RPMI7951 (cell line): Measurements from ENCODE around the gene SBNO2. TPM values are rescaled to one million over a fixed set of nuclear protein-coding genes. Genes with fewer than 3 reads are reported as not detected.

ENCODE experiments used
- DNase-seq: peaks from one replicate; pipeline ENCODE4 v3.0.0-alpha.2; 2012; ENCODE audit warnings: low read depth
- total RNA-seq: library from RNA; depleted of rRNA; stranded (reverse); fragments of >200 nt; shearing (Covaris generic); gene quantifications from 2 replicates; pipeline ENCODE4 v1.2.3, GENCODE V29; 2014; rRNA removed

The SBNO2 gene, protein sequence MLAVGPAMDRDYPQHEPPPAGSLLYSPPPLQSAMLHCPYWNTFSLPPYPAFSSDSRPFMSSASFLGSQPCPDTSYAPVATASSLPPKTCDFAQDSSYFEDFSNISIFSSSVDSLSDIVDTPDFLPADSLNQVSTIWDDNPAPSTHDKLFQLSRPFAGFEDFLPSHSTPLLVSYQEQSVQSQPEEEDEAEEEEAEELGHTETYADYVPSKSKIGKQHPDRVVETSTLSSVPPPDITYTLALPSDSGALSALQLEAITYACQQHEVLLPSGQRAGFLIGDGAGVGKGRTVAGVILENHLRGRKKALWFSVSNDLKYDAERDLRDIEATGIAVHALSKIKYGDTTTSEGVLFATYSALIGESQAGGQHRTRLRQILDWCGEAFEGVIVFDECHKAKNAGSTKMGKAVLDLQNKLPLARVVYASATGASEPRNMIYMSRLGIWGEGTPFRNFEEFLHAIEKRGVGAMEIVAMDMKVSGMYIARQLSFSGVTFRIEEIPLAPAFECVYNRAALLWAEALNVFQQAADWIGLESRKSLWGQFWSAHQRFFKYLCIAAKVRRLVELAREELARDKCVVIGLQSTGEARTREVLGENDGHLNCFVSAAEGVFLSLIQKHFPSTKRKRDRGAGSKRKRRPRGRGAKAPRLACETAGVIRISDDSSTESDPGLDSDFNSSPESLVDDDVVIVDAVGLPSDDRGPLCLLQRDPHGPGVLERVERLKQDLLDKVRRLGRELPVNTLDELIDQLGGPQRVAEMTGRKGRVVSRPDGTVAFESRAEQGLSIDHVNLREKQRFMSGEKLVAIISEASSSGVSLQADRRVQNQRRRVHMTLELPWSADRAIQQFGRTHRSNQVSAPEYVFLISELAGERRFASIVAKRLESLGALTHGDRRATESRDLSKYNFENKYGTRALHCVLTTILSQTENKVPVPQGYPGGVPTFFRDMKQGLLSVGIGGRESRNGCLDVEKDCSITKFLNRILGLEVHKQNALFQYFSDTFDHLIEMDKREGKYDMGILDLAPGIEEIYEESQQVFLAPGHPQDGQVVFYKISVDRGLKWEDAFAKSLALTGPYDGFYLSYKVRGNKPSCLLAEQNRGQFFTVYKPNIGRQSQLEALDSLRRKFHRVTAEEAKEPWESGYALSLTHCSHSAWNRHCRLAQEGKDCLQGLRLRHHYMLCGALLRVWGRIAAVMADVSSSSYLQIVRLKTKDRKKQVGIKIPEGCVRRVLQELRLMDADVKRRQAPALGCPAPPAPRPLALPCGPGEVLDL (N-terminal part only)
- 12.1 and 16.3 TPM in 2 replicates for total RNA-seq

DNA sequence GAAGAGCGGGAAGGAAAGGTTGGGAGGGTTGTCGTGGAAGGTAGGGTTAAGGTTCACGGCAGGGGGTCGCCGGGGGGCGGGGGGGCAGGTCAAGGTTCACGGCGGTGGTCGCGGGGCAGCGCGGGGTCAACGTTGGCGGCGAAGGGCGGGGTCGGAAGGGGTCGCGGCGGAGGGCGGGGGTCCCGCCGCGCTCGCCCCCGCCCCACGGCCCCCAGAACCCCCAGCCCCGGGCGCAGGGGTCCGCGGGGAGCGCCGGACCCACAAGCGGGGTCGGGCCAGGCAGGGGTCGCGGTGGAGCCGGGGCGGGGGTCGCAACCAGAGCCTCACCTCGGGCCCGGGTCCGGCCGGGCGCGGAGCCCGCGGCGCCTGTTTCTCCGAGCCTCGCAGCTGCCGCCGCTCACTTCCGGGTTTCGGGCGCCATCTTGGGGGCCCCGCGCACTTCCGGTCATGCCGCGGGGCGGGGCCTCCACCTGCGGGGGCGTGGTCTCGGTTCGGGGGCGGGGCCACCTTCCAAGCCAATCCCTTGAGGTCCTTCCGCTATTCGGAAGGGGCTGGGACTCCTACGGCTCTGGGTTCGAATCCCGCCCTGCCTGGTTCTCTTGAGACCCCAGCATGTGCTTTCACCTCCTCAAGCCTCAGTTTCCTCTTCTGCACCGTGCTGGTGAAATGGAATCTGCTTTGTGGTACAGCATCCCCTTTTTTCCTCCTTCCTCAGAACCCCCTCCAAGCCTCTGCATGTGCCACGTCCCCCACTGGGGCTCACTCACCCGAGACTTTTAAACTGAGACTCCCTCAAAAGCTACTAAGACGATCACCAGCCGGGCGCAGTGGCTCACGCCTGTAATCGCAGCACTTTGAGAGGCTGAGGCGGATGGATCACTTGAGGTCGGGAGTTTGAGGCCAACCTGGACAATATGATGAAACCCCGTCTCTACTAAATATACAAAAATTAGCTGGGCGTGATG is at the start of gene SBNO2:
Gene SBNO2, minus strand, starts transcription at position 424 of the 965 bp plus-strand sequence. CDS start 19,992 bp downstream, outside the sequence.
- peak; percentile 77 for DNase-seq

DNA sequence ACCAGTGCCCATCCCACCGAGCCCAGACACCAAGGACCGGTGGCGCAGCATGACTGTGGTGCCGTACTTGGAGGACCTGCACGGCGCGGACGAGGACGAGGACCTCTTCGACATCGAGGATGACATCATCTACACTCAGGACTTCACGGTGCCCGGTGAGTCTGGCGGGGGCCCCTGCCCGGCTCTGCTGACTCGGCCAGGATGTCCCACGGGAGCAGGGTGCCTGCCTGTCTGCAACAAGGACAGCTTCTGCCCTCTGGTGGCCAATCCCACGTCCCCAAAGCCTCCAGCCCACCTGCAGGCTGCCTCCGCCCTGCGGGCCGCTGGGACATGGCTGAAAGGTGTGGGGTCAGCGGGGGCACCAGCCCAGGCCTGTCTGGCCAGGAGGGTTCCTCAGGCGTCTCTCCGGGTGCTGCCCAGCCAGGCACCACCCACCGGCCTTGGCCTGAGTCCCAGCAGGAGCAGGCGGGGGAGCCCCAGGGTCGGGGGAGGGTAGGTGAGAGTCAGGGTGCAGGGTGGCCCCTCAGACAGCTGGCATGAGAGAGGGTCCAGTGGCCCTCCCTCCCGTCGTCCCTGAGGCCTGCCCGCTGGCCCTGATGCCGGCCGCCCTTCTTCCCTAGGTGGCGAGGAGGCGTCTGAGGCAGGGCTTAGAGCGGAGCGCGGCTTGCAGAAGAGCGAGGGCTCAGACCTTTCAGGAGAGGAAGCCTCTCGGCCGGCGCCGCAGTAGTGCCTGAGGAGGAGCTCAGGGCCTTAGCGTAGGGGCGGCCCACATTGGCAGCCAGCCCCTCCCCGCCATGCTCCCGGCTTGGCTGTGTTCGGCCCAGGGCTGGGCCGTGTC is 49.2 kb upstream of the SBNO2 start:
- DNase-seq = peak; percentile 43

DNA sequence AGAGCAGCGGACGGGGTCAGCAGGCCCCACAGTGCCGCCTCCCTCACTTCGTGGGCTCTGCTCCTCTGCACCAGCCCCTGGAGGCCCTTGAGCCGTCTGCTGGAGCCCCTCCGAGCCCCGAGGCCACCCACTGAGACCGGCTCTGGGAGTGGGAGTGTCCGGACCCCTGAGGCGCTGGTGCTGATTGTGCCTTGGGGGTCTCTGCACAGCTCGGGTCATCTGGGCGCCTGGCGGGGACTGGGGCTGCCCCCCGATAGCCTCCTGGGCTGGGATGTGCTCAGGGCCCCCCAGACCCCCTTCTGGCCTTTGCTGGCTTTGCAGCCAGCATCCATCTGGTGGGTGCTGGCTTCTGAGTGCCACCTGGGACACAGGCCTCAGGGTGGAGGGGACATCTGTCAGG is 48.3 kb upstream of the SBNO2 start:
- no peak for DNase-seq

DNA sequence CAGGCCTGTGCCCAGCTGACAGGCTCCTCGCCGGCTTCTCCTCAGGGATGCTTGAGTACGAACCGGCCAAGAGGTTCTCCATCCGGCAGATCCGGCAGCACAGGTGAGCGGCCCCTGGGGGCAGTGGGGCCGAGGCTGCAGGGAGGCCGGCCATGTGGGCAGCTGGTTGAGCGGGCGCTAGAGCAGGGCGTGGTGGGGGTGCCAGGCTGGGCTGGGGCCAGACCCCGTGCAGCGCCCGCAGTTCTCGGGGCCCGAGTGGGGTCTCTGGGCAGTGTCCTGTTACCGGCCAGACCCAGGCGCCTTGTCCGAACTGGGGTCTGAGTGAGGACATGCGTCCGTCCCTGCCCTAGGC is 47.8 kb upstream of the SBNO2 start:
- no peak for DNase-seq

DNA sequence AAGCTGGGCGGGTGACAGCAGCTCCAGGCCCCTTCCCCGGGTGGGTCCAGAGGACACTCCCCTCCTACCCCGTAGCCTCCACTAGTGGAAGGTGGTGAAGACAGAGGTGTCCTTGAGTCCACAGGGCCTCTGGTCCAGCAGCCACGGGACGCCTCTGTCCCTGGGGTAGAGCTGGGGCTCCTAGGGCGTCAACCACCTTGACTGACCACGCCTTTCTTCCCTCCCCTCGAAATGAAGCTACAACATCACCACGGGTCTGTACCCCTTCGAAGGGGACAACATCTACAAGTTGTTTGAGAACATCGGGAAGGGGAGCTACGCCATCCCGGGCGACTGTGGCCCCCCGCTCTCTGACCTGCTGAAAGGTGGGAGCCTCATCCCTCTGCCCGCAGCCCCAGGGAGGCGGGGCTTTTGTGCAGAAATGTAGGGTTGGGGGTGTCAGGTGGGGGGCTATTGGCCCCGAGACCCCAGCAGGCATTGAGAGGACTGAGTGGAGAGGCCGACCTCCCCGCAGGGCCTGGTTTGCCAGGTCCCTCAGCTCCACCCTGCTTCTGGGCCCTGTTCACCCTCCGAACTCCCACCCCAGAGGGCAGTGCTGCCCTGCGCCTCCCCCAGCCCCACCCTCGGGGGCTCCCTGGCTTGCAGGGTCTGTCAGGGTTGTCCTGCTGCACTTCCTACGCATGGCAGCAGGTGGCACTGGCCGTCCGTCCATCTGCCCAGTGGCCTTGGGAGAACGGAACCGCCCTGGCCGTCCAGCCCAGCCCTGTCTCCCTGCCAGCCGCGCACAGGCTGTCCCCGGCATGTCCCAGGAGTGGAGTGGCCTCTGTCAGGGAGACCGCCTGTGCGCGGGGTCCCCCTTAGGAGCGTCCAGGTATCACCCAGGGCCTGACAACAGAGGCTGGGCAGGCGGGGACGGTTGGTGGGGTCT is 47.2 kb upstream of the SBNO2 start:
- DNase-seq = peak; percentile 39

DNA sequence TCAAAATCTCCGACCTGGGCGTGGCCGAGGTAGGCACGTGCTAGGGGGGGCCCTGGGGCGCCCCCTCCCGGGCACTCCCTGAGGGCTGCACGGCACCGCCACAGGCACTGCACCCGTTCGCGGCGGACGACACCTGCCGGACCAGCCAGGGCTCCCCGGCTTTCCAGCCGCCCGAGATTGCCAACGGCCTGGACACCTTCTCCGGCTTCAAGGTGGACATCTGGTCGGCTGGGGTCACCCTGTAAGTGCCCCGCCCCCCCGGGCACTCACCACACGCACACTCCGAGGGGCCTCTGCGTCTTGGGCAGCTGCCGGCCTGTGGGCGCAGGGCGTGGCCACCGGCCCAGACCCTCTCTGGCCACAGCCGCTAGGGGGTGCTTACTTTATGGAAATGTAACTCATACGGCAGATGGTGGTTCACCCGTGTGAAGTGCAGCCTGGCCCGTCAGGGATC is 46.4 kb upstream of the SBNO2 start:
- no peak for DNase-seq

DNA sequence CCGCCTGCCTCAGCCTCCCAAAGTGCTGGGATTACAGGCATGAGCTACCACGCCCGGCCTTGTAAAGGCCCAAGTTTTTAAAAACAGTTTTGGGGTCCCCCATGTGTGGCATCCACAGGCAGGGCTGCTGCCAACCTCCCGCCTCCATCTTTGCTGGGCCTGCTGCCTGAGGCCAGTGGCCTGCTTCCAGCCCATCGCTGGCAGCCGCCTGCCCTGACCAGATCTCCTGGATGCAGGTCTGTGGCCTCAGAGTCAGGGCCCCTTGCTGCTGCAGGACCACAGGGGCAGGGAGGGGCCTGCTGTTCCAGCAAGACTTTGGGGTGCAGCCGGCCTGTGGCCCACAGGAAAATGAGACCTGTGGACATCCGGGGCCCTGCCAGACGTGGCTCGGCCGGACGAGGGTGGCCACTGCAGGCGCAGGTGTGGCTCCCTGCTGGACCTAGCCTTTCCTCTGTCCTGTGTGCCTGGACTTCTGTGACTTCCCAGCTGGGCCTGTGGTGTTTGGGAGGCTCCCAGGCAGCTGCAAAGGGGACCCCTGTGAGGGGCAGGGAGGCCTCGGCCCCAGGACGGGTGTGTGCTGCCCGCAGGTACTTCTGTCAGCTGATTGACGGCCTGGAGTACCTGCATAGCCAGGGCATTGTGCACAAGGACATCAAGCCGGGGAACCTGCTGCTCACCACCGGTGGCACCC is 45.9 kb upstream of the SBNO2 start:
- DNase-seq = no peak

DNA sequence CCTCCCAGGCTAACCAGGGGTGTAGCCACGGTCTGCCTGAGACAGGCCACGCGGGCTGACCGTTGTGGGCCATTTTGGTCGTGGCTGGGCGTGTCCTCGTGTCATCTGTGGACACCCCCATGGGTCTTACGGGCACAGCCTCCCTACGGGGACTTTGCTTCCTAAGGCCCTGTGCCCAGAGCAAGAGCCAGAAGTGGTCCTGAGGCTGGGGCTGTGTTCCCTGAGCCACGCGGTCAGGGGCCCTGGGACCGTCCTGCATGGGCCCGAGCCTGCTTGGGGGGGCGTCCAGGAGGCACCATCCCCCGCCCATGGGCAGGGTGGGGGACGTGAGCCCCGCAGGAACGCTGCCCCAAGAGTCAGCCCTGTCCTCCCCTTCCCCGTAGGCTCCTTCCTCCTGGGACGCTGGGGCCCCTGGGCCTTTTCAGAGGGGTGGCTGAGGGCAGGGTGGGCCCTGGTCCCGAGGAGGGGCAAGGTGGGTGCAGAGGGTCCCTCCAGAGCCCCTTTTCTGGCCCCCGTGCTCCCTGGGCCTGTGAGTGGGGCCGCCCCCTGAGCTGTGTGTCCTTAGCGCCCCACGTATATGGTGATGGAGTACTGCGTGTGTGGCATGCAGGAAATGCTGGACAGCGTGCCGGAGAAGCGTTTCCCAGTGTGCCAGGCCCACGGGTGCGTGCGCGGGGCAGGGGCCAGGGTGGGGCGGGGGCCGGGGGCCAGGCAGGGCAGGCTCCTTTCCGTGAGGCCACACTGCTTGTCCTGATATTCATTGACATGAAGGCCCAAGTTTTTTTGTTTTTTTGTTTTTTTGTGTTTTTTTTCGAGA is 44.9 kb upstream of the SBNO2 start:
- DNase-seq = no peak

DNA sequence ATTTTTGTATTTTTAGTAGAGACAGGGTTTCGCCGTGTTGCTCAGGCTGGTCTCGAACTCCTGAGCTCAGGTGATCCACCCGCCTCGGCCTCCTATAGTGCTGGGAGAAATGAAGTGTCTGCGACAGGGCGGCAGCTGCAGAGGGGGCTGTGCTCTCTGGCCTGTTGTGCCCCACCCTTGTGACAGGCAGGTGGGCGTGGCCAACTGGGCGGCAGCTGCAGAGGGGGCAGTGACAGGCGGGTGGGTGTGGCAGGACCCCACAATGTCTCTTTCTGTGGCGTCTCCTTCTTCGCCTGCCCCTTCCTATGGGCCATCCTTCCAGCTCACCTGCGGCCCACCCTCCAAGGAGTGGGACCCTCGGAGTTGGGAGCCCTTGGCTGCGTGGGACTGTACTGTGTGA is 43.3 kb upstream of the SBNO2 start:
- no peak for DNase-seq

DNA sequence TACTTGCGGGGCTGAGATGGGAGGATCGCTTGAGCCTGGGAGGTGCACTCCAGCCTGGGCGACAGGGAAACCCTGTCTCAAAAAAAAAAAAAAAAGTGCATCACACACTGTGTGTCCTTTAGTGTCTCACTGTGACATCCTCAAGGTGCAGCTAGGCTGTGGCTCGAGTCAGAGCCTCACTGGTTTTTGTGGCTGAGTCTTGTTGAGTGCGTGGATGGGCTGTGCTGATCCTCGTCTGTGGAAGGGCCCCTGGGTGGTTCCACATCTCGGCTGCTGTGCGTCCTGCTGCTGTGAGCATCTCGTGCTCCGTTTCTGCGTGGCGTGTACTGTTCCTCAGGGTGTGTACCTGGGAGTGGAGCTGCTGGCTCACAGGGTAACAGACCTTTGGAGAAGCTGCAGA is 42.7 kb upstream of the SBNO2 start:
- DNase-seq = no peak

DNA sequence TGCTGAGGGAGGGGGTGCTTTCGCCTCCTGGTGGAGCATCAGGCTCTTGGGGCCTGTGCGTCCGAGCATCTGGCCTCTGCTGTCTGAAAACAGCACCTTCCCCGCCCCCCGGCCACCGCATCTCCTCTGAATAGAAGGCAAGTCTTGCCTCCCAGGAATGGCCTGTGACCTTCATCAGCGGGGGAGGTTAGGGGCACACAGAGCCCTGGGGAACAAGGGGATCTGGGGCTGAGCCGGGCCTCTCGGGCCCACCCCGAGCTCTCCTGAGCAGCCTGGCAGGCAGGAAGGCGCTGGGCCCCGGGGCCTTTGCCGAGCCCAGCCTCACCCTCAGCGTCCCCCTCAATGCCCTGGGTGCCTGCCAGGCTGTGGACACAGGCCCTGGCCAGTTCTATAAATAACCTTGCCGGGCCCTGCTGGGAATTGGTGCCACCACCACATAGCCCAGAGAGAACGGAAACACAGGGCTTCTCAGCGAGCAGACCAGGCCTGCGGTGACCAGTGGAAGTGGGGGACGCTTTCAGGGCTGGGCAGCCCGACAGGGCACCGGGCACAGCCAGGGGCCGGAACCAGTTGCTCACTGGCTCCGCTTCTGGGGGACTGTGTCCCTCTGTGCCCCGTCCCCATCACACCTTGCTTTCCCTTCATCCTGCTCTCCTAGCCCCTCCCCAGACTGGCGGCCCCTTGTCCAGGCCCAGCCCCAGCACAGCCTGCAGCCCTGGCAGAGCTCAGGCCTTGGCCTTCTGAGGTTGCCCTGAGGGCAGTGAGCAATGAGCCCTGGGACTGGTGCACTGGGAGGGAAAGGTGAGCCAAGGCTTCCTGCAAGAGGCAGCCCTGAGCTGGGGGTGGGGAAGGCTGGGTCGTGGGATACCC is 41.0 kb upstream of the SBNO2 start:
- peak; percentile 95 for DNase-seq

DNA sequence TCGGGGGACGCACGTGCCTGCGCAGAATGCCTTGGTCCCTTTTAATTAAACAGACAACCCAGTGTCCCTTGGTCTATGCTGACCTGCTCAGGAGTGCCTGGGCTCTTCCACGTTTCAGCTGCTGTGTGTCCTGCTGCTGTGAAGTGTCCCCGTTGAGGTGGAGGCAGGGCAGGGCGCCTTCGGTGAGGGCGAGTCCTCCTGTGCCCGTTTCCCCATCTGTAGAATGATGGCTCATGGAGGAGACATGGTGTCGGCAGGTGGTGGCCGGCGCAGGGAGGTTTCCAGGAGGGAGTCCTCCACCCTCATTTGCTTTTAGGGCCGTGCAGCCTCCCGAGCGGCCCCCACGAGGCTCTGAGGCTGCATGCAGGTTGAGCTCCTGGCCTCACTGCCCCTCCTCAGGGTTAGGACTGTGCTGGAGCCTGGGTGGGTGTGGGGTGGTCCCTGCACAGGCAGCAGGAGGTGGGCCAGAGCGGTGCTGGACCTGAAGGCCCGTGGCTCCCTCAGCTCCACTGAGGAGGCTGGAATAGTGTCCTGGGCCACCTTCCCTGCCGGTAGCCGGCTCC is 40.3 kb upstream of the SBNO2 start:
- no peak for DNase-seq

DNA sequence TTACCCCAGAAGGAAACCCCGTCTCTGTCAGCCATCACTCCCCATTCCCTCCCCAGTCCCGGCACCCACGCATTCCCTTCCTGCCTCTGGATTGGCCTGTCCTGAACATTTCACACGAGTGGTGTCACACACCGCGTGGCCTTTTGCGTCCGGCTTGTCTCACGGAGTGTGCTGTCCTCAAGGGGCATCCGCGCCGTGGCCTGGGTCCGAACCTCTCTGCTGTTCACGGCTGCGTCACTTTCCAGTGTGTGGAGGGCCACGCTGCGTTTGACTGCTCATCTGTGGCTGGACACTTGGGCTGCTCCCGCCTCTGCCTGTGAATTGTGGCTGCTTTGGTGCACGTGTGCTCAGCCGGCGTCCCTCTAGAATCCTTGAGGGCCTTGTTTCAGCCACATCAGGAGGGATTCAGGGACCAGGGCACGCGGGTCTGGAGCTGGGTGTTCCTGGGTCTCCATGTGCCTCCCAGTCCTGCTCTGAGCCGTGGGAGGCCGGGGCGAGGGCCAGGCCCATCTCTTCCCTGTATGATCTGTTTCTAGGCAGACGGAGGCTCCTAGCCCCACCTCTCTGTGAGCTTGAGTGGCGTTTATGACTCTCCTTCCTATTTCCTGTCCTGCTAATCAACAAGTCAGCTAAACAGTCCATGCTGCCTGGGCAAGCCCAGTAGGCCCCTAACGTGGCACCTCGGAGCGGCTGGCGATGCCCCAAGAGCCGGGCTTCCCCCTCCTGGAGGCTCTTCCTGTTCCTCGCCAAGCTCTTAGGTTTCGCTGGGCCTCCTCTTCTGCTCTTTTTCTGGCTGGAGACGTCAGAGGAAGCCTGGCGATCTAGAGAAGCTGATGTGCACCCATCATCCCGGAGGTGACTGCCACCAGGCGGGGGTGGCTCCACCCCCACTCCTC is 39.6 kb upstream of the SBNO2 start:
- peak; percentile 45 for DNase-seq

DNA sequence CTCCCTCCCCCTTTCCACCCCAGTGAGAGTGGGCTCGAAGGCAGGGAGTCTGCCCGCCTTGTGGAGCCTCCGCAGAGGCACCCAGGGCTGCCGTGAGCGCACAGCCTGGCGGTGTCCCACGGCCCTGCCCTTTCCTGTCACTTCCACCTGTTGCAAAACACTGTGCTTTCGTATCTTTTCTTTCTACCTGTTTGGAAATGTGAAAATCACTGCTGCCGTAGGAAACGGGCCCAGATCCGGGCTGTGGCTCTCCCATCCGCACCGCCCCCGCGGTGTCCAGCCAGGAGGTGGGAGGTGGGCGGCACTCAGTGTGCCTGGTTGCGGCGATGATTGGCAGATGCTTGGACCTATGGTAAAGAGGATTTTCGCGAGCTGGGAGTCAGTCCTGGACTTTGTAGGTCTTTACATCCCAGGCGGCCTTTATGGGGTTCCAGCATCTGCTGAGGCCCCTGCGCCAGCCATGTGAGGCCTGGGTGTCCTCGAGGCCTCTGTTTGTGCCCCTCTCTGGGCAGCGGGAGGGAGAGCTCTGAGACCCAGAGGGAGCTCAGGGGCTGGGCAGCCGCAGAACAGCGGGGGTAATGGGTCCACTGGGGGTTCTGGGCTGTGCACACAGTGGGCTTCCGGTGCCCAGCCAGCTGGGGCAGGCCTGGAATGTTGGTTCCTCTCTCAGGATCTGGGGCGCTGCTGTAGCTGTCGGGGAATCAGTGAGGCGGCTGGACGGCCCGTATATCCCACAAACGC is 37.6 kb upstream of the SBNO2 start:
- no peak for DNase-seq
